Activated CD8-positive, alpha-beta memory T cell treated with anti-CD3 and anti-CD28 coated beads for 4 hours (primary cell): ENCODE results near the gene TMED7.

Experiments used
- DNase-seq, 2 donors: peaks; one replicate each; pipeline ENCODE4 v3.0.0-alpha.2; 2020; ENCODE audit warnings: low read depth in 2 of 2

The TMED7 gene

GRCh38 chr5:115583474-115583873 lies 42.4 kb downstream of the TMED7 start:
- no peak for DNase-seq

- DNase-seq = no peak
These were observed 44.9 kb downstream of the TMED7 start for GRCh38 chr5:115580941-115581340.

GRCh38 chr5:115579747-115580173 lies 46.1 kb downstream of the TMED7 start:
- DNase-seq = no peak

GRCh38 chr5:115579216-115579615 lies 46.6 kb downstream of the TMED7 start:
- no peak for DNase-seq

GRCh38 chr5:115578657-115579056 lies 47.2 kb downstream of the TMED7 start:
- DNase-seq = no peak

GRCh38 chr5:115577741-115578140 lies 48.1 kb downstream of the TMED7 start:
- DNase-seq = no peak

- no peak for DNase-seq
These were observed 48.5 kb downstream of the TMED7 start for GRCh38 chr5:115577329-115577728.

GRCh38 chr5:115575167-115576070 lies 50.4 kb downstream of the TMED7 start:
- no peak for DNase-seq

- no peak for DNase-seq
These were observed 52.7 kb downstream of the TMED7 start for GRCh38 chr5:115573133-115573532.

GRCh38 chr5:115571441-115571878 lies 54.4 kb downstream of the TMED7 start:
- DNase-seq = no peak

- no peak for DNase-seq
These were observed 57.2 kb downstream of the TMED7 start for GRCh38 chr5:115568668-115569067.

GRCh38 chr5:115565233-115565632 lies 60.6 kb downstream of the TMED7 start:
- DNase-seq = no peak
